Activated naive CD4-positive, alpha-beta T cell treated with anti-CD3 and anti-CD28 coated beads for 36 hours (primary cell): ENCODE measurements around the gene LYRM4. TPM values are rescaled to one million over a fixed set of nuclear protein-coding genes. Genes with fewer than 3 reads are reported as not detected.

Experiments used
- CTCF ChIA-PET: fragments of 350-600 bp; sonication (Branson Sonifier 250); formaldehyde crosslinking; loops from one replicate; lab custom pipeline; 2021; ENCODE audit warnings: antibody characterized with exemption; lab: Charles Lee
- DNase-seq: peaks from one replicate; pipeline ENCODE4 v3.0.0-alpha.2; 2020
- H3K27ac Mint-ChIP-seq: one replicate; pipeline ENCODE4 v1.8.0; 2021; ENCODE audit warnings: mild to moderate bottlenecking, mixed read lengths
- H3K27me3 Mint-ChIP-seq: one replicate; pipeline ENCODE4 v1.8.0; 2021; ENCODE audit warnings: low read depth, mixed read lengths
- H3K36me3 Mint-ChIP-seq: one replicate; pipeline ENCODE4 v1.8.0; 2021; ENCODE audit warnings: low read depth, mixed read lengths
- H3K4me1 Mint-ChIP-seq: one replicate; pipeline ENCODE4 v1.8.0; 2021; ENCODE audit warnings: low read depth, mixed read lengths
- H3K4me3 Mint-ChIP-seq: one replicate; pipeline ENCODE4 v1.8.0; 2021; ENCODE audit warnings: mild to moderate bottlenecking, moderate library complexity, mixed read lengths
- H3K9me3 Mint-ChIP-seq: one replicate; pipeline ENCODE4 v1.8.0; 2021; ENCODE audit warnings: mixed read lengths
- intact Hi-C: fragments of 100-400 bp; cut with micrococcal nuclease; formaldehyde crosslinking; loops from one replicate; pipeline ENCODE4 v1.15.1; 2023
- total RNA-seq, 2 experiments: library from RNA; stranded (reverse); gene quantifications; one replicate each; pipeline ENCODE4 v1.2.3, GENCODE V29; 2021

Gene LYRM4
- total RNA-seq, 2 experiments from 2014 or later: 46.2 to 51.6 TPM

DNA sequence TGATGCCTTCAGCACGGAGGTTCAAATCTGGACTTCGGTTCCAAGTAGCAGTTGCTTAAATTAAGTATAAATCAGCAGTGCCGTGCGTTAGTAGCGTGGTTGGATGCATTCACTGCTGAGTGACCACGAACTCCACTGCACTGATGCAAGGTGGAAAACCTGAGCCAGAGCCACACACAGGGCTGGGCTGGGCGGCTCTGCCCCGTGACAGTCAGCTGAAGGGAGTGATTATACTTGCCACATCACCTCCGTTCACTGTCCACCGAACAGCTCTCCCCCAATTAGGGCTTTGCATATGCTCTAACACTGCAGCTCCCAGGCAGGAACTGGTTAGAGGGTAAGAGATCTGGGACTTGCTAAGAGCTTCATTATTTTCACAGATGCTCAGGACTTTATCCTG lies 153.4 kb downstream of the LYRM4 start:
- Mint-ChIP-seq H3K27me3 (no peaks in the 10 kb centered on the region), H3K4me3 (no peak overlapping the region), H3K27ac (no peak overlapping the region), H3K36me3 (peaks cover 10% of the 10 kb centered on the region), H3K4me1 (no peaks in the 10 kb centered on the region), H3K9me3 (no peaks in the 10 kb centered on the region)
- DNase-seq: no peak
- CTCF ChIA-PET: no interaction called here
- intact Hi-C loops: no loop called here

- Mint-ChIP-seq H3K27me3 (no peaks in the 10 kb centered on the region), H3K4me1 (no peaks in the 10 kb centered on the region), H3K4me3 (no peak overlapping the region), H3K27ac (no peak overlapping the region), H3K9me3 (no peaks in the 10 kb centered on the region), H3K36me3 (peaks cover 8% of the 10 kb centered on the region)
- intact Hi-C loops: no loop called here
- DNase-seq: no peak
- CTCF ChIA-PET: no interaction called here
Measured at GRCh38 chr6:5105146-5105545, 155.6 kb downstream of the LYRM4 start.

DNA sequence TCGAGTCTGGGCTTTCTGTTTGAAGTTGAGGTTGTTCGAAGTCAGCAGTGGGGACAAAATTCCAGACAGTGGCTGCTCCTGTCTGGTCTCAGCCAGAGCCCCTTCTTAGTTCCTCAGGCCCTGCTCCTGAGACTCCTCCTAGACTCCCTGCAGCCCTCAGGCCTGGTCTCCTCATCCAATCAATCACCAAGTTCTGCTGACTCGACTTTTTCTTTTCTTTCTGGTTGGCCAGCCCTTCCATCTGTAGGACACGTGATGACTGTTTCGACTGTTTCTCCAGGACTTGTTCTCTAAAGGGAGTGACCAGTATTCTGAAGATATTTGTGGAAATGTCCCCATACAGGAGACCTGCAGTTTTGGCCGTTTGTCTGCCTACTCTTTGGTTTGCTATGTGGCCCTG lies 156.1 kb downstream of the LYRM4 start:
- no peaks in the 10 kb centered on the region for H3K27me3 Mint-ChIP-seq
- intact Hi-C loops: no loop called here
- peaks cover 8% of the 10 kb centered on the region for H3K36me3 Mint-ChIP-seq
- no peak for DNase-seq
- no peaks in the 10 kb centered on the region for H3K9me3 Mint-ChIP-seq
- H3K27ac Mint-ChIP-seq: no peak overlapping the region
- no peak overlapping the region for H3K4me3 Mint-ChIP-seq
- H3K4me1 Mint-ChIP-seq: no peaks in the 10 kb centered on the region
- CTCF ChIA-PET: no interaction called here

GRCh38 chr6:5103250-5103649 lies 157.5 kb downstream of the LYRM4 start:
- no peak overlapping the region for H3K4me3 Mint-ChIP-seq

DNA sequence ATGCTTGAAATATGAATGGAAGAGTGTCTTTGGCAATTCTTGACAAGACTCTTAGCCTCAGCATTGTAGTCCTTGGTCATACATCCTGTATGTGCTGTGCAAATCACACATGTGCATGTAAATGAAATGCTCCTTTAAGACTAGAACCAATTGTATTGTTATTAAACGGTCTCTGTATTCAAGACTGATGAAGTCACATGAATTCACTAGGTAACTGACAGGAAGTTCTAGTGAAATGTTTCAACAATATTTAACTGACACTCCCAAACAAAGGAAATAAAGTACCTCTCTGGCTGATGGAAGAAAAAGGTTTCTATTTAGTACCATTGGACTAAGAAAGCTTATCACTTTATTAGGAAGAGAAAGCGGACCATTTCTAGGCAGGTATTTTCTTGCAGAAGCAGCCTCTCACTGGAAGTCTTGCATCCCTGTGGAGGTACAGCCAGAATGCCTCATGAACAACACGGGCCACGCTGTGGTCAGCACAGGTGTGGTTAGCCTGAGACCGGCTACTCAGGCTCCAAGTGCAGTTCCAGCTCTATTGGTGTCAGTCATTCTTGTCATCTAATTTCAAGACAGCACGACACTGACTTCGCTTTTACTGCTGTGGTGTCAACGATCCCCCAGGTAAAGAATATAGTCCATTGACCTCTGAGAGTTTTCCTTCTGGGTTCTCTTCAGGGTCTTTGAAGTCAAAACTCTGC lies 158.3 kb downstream of the LYRM4 start:
- intact Hi-C loops: no loop called here
- Mint-ChIP-seq H3K27me3 (no peaks in the 10 kb centered on the region), H3K27ac (no peak overlapping the region), H3K36me3 (peaks cover 5% of the 10 kb centered on the region), H3K4me1 (no peaks in the 10 kb centered on the region), H3K9me3 (no peaks in the 10 kb centered on the region), H3K4me3 (no peak overlapping the region)
- CTCF ChIA-PET: no interaction called here
- no peak for DNase-seq

More at GRCh38 chr6:5103250-5103649, 157.5 kb downstream of the LYRM4 start:
- Mint-ChIP-seq H3K4me1 (no peaks in the 10 kb centered on the region), H3K27me3 (no peaks in the 10 kb centered on the region), H3K36me3 (peaks cover 7% of the 10 kb centered on the region), H3K27ac (no peak overlapping the region), H3K9me3 (no peaks in the 10 kb centered on the region)
- CTCF ChIA-PET: interaction anchor here (0.7 kb wide), 1 partner anchor 520 kb away, joined by 3 read pairs; no protein-coding TSS in a partner anchor
- no peak for DNase-seq
- intact Hi-C loops: no loop called here

- CTCF ChIA-PET: no interaction called here
- Mint-ChIP-seq H3K36me3 (peaks cover 2% of the 10 kb centered on the region), H3K27me3 (no peaks in the 10 kb centered on the region), H3K4me3 (no peak overlapping the region), H3K9me3 (no peaks in the 10 kb centered on the region), H3K4me1 (no peaks in the 10 kb centered on the region), H3K27ac (no peak overlapping the region)
- intact Hi-C loops: no loop called here
- no peak for DNase-seq
Measured at GRCh38 chr6:5100806-5101205, 159.9 kb downstream of the LYRM4 start.

DNA sequence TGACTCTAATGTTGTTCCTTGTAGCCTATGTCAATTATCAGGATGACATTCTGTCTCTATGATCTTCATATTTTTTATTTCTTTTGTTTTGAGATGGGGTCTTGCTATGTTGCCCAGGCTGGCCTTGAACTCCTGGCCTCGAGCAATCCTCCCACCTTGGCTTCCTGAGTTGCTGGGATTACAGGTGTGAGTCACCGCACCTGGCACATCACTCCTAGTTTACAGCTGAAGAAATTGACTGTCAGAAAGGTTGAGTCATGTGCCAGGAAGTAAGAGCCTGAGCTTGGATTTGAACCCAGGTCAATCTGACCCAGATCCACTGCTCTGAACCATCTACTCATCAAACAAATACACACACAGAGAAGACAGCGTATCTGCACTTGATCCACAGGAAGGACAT lies 161.2 kb downstream of the LYRM4 start:
- intact Hi-C loops: no loop called here
- Mint-ChIP-seq H3K9me3 (no peaks in the 10 kb centered on the region), H3K36me3 (peaks cover 2% of the 10 kb centered on the region), H3K27ac (no peak overlapping the region), H3K27me3 (no peaks in the 10 kb centered on the region), H3K4me1 (no peaks in the 10 kb centered on the region), H3K4me3 (no peak overlapping the region)
- DNase-seq: no peak
- CTCF ChIA-PET: no interaction called here

DNA sequence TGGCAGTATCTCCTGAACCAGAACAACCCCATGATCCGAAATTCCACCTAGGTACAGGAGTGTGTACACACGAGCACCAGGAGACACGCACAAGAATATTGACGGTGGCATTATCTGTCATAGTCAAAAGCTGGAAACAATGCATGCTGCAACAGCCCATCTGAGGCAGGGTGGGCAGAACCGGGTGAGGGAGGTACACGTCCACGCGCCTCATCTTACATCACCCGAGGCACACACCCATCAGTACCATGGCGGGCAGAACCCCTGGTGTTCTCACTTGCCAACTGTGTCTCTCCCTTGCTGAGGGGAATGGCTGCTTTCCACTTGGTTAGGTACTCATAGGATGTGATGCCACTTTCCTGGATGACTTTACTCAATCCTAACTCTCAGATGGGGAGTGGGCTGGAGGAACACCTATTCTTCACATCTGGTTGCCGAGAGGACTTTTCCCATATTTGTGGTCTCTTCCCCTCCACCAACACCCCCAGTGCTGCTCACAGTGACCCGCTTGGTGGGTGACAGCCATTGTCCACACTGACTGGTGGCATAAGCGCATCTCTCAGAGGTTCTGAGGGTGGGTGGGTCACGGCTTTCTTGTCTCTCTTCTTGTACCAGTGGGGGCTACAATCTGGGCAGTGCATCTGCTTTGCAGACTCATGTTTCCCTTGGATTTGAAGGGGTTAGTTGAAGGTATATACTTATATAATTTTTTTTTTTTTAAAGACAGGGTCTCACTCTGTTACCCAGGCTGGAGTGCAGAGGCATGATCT lies 162.1 kb downstream of the LYRM4 start:
- no peak overlapping the region for H3K4me3 Mint-ChIP-seq
- H3K9me3 Mint-ChIP-seq: no peaks in the 10 kb centered on the region
- no peaks in the 10 kb centered on the region for H3K36me3 Mint-ChIP-seq
- intact Hi-C loops: no loop called here
- no peaks in the 10 kb centered on the region for H3K4me1 Mint-ChIP-seq
- H3K27me3 Mint-ChIP-seq: no peaks in the 10 kb centered on the region
- no peak for DNase-seq
- no peak overlapping the region for H3K27ac Mint-ChIP-seq
- CTCF ChIA-PET: no interaction called here

DNA sequence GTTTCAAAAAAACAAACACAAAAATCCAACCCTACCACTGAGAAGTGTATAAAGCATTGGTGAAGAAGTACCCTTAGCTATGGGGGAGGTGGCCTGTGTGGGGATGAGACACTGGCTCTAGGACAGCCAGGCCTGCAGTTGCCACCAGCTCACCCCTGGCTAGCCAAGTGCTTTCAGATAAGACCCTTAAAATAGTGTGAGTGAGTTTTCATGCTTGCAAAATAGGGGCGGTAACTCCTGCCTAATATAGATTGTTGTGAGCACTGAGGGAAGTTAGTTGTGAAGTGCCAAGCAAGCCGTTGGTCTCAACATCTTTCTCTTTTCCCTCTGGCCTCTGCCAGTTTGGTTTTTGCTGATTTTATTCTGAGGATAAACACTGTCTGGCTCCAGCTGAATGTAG lies 164.3 kb downstream of the LYRM4 start:
- DNase-seq: no peak
- H3K27ac Mint-ChIP-seq: no peak overlapping the region
- CTCF ChIA-PET: interaction anchor here (0.6 kb wide), 1 partner anchor 1164 kb away, joined by 3 read pairs; no protein-coding TSS in a partner anchor
- H3K36me3 Mint-ChIP-seq: no peaks in the 10 kb centered on the region
- no peak overlapping the region for H3K4me3 Mint-ChIP-seq
- intact Hi-C loops: no loop called here
- peaks cover 7% of the 10 kb centered on the region for H3K4me1 Mint-ChIP-seq
- peaks cover 7% of the 10 kb centered on the region for H3K27me3 Mint-ChIP-seq
- H3K9me3 Mint-ChIP-seq: no peaks in the 10 kb centered on the region

DNA sequence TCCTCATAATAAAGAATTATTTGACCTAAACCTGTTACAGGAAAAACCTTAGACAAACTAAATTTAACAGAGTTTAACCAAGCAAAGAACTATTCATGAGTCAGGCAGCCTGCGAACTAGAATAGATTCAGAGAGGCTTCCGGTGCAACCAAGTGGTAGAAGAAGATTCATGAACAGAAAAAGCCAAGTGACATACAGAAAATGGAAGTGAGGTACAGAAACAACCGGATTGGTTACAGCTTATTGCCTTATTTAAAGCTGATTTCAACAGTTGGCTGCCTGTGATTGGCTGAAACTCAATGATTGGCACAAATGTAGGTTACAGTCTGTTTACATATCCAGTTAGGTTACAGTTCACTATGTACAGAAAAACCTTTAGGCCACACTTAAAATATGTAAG lies 165.5 kb downstream of the LYRM4 start:
- Mint-ChIP-seq H3K4me3 (no peak overlapping the region), H3K9me3 (no peaks in the 10 kb centered on the region), H3K27me3 (peaks cover 19% of the 10 kb centered on the region), H3K4me1 (peaks cover 19% of the 10 kb centered on the region), H3K36me3 (no peaks in the 10 kb centered on the region), H3K27ac (no peak overlapping the region)
- no peak for DNase-seq
- intact Hi-C loops: no loop called here
- CTCF ChIA-PET: no interaction called here

GRCh38 chr6:5094327-5094726 lies 166.4 kb downstream of the LYRM4 start:
- H3K4me1 Mint-ChIP-seq: peaks cover 23% of the 10 kb centered on the region
- CTCF ChIA-PET: no interaction called here
- intact Hi-C loops: no loop called here
- peaks cover 23% of the 10 kb centered on the region for H3K27me3 Mint-ChIP-seq
- no peak overlapping the region for H3K27ac Mint-ChIP-seq
- H3K9me3 Mint-ChIP-seq: no peaks in the 10 kb centered on the region
- H3K36me3 Mint-ChIP-seq: no peaks in the 10 kb centered on the region
- H3K4me3 Mint-ChIP-seq: no peak overlapping the region
- no peak for DNase-seq

GRCh38 chr6:5093231-5094015 lies 167.3 kb downstream of the LYRM4 start:
- no peaks in the 10 kb centered on the region for H3K36me3 Mint-ChIP-seq
- peaks cover 23% of the 10 kb centered on the region for H3K4me1 Mint-ChIP-seq
- no peak overlapping the region for H3K27ac Mint-ChIP-seq
- intact Hi-C loops: no loop called here
- peaks cover 27% of the 10 kb centered on the region for H3K27me3 Mint-ChIP-seq
- DNase-seq: no peak
- no peak overlapping the region for H3K4me3 Mint-ChIP-seq
- H3K9me3 Mint-ChIP-seq: no peaks in the 10 kb centered on the region
- CTCF ChIA-PET: no interaction called here
